ENCODE measurements around the gene ASB4.

ASB4 gene

DNA sequence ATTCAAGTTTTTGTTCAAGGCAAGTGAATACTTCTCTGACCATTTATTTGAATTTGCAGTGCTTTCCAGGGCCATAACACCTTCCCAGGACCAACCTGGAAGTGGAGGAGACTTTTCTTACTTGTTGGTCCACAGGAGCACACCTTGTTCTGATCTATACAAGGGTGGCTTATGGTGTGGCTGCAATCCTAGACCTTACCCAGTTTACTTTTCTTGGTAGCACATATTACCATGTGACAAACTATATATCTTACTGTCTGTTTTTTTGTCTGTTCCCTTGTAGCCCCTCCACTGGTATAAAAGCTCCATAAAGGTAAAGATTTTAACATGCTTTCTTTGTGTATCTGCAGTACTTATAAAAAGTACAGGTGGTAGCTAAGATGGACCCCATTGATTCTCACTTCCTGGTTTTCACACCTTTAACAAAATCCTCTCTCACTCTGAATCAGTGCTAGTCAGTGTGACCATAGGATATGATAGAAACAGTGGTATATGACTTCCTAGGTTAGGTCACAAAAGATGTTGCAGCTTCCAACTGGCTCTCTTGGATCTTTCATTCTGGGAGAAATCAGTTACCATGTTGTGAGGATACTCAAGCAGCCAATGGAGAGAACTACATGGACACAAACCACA is 5.6 kb upstream of the ASB4 start:
- no peaks in the 10 kb centered on the region for H3F3A ChIP-seq (ENCODE audit: insufficient read depth)
- no peak overlapping the region for H3K4me2 ChIP-seq (ENCODE audit: low read depth, low read length, poor library complexity, severe bottlenecking)
- H3K27me3 ChIP-seq (ENCODE audit: low read length) = no peaks in the 10 kb centered on the region
- H3K79me2 ChIP-seq (ENCODE audit: insufficient read depth, low read length) = no peaks in the 10 kb centered on the region
- no peaks in the 10 kb centered on the region for H3K36me3 ChIP-seq (ENCODE audit: low read length)
- TF ChIP-seq EZH2phosphoT487 (conservative IDR thresholded peaks at IDR 0.05; ENCODE audit: low read length) = no peak
- TF ChIP-seq, protein P1, sequence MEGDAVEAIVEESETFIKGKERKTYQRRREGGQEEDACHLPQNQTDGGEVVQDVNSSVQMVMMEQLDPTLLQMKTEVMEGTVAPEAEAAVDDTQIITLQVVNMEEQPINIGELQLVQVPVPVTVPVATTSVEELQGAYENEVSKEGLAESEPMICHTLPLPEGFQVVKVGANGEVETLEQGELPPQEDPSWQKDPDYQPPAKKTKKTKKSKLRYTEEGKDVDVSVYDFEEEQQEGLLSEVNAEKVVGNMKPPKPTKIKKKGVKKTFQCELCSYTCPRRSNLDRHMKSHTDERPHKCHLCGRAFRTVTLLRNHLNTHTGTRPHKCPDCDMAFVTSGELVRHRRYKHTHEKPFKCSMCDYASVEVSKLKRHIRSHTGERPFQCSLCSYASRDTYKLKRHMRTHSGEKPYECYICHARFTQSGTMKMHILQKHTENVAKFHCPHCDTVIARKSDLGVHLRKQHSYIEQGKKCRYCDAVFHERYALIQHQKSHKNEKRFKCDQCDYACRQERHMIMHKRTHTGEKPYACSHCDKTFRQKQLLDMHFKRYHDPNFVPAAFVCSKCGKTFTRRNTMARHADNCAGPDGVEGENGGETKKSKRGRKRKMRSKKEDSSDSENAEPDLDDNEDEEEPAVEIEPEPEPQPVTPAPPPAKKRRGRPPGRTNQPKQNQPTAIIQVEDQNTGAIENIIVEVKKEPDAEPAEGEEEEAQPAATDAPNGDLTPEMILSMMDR (IDR thresholded peaks at IDR 0.05; ENCODE audit: insufficient read depth, low read length, poor library complexity, severe bottlenecking) = no peak
- no peaks in the 10 kb centered on the region for H3K9me3 ChIP-seq (ENCODE audit: insufficient read depth, low read length)
- H3K9ac ChIP-seq (ENCODE audit: low read length) = no peak overlapping the region
- H4K20me1 ChIP-seq (ENCODE audit: low read depth, low read length) = no peaks in the 10 kb centered on the region
- no peak overlapping the region for H3K4me3 ChIP-seq (ENCODE audit: insufficient read depth, low read length, poor library complexity, severe bottlenecking)
- no peak overlapping the region for H3K27ac ChIP-seq (ENCODE audit: low read depth, low read length)
- no peaks in the 10 kb centered on the region for H3K9me2 ChIP-seq (replicated peaks; ENCODE audit: insufficient read depth, low read length)
- no peak overlapping the region for H2AFZ ChIP-seq (ENCODE audit: low read depth, low read length, severe bottlenecking)

DNA sequence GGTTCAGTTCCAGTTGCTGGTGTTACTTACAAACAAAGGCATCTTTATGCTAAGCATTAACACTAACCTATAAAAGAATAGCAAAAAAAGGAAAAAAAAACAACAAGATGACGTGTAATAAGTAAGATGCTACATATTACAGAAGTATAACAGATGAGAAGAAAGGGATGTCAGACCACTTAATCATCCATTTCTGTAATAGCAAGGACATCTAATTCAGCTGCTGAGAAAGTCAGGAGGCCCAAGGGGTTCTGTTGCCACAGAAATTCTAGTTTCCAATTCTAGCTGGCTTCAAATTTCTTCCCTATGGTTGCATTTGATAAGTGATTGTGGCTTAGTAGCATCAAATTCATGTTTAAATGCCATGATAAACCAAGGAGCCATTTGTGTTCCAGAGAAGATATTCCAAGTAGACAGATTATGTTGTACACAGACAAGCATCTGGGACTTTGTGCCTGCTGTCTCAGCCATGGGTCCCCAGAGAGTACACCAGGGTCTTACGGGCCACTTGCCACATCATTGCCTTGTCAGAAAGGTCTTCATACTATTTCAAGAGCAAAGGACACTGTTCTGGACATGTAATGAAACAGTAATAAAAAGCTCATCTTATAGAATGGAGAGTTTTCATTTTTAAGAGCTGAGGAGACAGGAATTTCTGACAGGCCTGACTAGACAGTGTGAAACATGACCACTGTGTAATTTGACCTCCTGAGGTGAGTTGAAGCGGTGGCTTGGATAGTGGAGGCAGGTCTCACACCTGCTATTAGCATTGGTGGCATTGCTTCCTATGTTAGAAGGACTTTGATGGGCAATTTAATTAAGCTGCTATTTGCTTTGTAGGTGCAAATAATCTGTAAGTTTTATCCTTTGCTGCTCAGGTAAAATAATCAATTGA is 4.2 kb upstream of the ASB4 start:
- no peaks in the 10 kb centered on the region for H3F3A ChIP-seq (ENCODE audit: insufficient read depth)
- H3K4me2 ChIP-seq (ENCODE audit: low read depth, low read length, poor library complexity, severe bottlenecking) = no peak overlapping the region
- no peak for TF ChIP-seq EZH2phosphoT487 (conservative IDR thresholded peaks at IDR 0.05; ENCODE audit: low read length)
- TF ChIP-seq, protein P1 (IDR thresholded peaks at IDR 0.05; ENCODE audit: insufficient read depth, low read length, poor library complexity, severe bottlenecking) = no peak
- no peaks in the 10 kb centered on the region for H3K9me2 ChIP-seq (replicated peaks; ENCODE audit: insufficient read depth, low read length)
- H3K4me3 ChIP-seq (ENCODE audit: insufficient read depth, low read length, poor library complexity, severe bottlenecking) = no peak overlapping the region
- no peaks in the 10 kb centered on the region for H3K79me2 ChIP-seq (ENCODE audit: insufficient read depth, low read length)
- no peak overlapping the region for H2AFZ ChIP-seq (ENCODE audit: low read depth, low read length, severe bottlenecking)
- no peaks in the 10 kb centered on the region for H4K20me1 ChIP-seq (ENCODE audit: low read depth, low read length)
- H3K27me3 ChIP-seq (ENCODE audit: low read length) = no peaks in the 10 kb centered on the region
- H3K9ac ChIP-seq (ENCODE audit: low read length) = no peak overlapping the region
- H3K36me3 ChIP-seq (ENCODE audit: low read length) = no peaks in the 10 kb centered on the region
- H3K9me3 ChIP-seq (ENCODE audit: insufficient read depth, low read length) = no peaks in the 10 kb centered on the region
- no peak overlapping the region for H3K27ac ChIP-seq (ENCODE audit: low read depth, low read length)

DNA sequence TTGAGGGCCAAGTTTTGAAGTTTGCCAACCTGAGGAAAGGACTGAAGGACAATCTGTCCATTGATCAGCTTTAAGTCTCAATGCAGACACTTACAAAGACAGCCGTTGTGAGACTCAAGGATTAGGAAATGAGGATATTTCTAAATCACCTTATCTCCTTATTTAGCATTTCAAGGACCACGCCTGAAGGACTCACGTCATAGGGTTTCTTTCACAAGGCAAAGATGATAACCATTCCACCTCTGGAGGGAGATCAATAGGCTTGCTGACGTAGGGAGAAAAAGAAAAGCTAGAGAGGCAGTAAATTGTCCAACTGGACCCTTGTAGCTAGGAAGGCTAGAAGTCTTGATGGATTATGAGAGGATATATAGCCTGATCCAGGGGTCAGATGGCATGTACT is 3.3 kb upstream of the ASB4 start:
- no peak overlapping the region for H3K4me3 ChIP-seq (ENCODE audit: insufficient read depth, low read length, poor library complexity, severe bottlenecking)

More for the DNA sequence above, 3.3 kb upstream of the ASB4 start:
- no peak overlapping the region for H2AFZ ChIP-seq (ENCODE audit: low read depth, low read length, severe bottlenecking)
- no peaks in the 10 kb centered on the region for H3K9me3 ChIP-seq (ENCODE audit: insufficient read depth, low read length)
- H3F3A ChIP-seq (ENCODE audit: insufficient read depth) = no peaks in the 10 kb centered on the region
- TF ChIP-seq EZH2phosphoT487 (conservative IDR thresholded peaks at IDR 0.05; ENCODE audit: low read length) = no peak
- TF ChIP-seq, protein P1 (IDR thresholded peaks at IDR 0.05; ENCODE audit: insufficient read depth, low read length, poor library complexity, severe bottlenecking) = no peak
- H3K36me3 ChIP-seq (ENCODE audit: low read length) = no peaks in the 10 kb centered on the region
- H3K79me2 ChIP-seq (ENCODE audit: insufficient read depth, low read length) = no peaks in the 10 kb centered on the region
- no peaks in the 10 kb centered on the region for H3K9me2 ChIP-seq (replicated peaks; ENCODE audit: insufficient read depth, low read length)
- no peaks in the 10 kb centered on the region for H3K27me3 ChIP-seq (ENCODE audit: low read length)
- H3K9ac ChIP-seq (ENCODE audit: low read length) = no peak overlapping the region
- H3K4me2 ChIP-seq (ENCODE audit: low read depth, low read length, poor library complexity, severe bottlenecking) = no peak overlapping the region
- no peak overlapping the region for H3K27ac ChIP-seq (ENCODE audit: low read depth, low read length)
- no peaks in the 10 kb centered on the region for H4K20me1 ChIP-seq (ENCODE audit: low read depth, low read length)
